Measurements from ENCODE around the gene CTNNBL1.
"Not testable (repeated sequence)": the region's sequence is repeated elsewhere in the genome, so short reads cannot be mapped to it uniquely, and the experiment has no call there.

The CTNNBL1 gene

DNA sequence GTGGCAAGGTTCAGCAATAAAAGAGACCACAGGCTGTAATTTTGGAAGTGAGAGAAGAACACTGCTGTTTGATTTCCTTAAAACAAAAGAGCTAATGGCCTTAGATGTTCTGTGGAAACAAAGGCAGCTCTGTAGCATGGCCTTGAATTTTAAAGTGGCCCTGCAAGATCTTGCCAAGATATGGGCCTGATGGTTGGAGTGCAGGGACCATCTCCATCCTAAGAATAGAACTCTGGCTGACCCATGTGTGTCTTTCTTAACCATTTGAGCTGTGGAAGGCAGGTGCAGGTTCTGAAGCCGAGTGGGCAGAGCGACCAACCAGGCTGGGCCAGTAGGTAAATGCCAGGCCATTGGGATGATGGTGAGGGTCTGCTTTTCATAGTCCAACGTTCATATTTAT is 135.3 kb downstream of the CTNNBL1 start:
- no peak for DNase-seq

GRCh38 chr20:37833221-37833896 is 139.5 kb downstream of the CTNNBL1 start:
- no peak for DNase-seq

GRCh38 chr20:37836926-37837325 is 143.1 kb downstream of the CTNNBL1 start:
- no peak for DNase-seq

DNA sequence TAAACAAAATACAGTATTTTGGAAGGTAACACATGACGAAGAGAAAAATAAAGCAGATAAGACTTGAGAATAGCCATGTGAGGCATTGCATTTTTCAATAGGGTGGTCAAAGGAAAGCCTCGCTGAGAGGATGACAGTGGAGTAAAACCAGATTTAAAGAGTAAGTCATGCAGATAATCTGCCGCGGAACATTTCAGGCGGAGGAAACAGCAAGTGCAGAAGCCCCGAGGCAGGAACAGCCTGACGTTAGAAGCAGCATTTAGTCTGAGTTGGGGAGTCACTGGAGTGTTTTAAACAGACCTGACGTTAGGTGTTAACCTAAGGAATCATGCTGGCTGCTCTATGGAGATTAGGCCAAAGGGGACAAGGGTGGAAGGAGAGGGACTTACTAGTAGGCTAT is 144.1 kb downstream of the CTNNBL1 start:
- no peak for DNase-seq

DNA sequence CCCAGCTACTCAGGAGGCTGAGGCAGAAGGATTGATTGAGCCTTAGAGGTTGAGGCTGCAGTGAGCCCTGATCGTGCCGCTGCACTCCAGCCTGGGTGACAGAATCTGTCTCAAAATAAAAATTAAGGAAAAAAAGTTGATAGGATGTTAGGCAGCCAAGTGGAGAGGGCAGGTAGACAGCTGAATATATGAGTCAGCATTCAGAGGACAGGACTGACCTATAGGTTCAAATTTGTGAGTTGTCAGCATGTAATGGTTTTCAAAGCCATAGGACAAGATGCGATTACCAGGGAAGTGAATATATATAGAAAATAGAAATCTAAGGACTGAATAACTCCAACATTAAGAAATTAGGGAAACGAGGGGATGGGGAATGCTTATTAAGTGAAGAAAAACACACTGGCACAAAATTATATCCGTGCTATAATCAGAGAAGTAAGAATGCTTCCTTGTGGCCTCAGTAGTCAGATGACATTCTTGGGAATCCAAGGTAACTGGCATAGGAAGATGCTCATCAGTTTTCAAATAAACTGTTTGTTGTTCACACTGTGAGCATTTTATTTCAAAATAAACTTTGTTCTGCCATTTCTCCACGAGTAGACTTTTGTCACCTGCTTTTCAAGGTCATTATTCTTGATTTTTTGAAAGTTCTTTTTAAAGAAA is 145.1 kb downstream of the CTNNBL1 start:
- DNase-seq = no peak

DNA sequence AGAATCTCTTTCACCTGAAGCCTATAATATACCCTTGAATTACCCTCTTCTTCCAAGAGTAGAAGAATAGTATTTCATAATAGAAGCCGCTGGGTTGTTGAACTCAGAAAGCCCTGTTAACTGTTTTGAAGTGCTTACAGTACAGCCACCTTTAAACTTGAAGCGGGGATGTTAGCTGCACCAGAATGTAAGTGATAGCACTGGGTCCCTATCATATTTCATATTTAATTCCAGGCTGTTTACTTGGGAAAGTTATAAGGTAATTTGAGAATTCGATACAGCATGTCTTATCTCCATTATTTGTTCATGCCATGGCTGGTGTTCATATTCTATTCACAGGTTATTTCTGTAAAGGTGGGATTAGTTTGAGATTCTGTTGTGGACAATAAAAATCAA is 145.6 kb downstream of the CTNNBL1 start:
- no peak for DNase-seq

DNA sequence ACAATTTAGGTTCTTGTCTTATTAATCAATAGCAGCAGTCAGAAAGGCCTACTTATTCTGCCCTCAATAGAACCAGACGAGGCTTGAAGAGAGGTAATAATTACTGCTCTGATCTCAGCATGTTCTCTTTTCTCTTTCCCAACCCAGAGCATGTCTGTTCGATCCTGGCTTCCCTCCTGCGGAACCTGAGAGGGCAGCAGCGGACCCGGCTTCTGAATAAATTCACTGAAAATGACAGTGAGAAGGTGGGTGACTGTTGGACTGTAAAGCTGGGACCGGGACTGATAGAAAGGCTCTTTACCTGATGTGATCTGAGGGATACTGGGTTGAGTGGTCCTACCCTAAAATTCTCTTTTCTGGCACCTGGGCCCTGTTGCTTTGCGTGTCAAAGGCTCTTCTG is 146.1 kb downstream of the CTNNBL1 start:
- DNase-seq = no peak

DNA sequence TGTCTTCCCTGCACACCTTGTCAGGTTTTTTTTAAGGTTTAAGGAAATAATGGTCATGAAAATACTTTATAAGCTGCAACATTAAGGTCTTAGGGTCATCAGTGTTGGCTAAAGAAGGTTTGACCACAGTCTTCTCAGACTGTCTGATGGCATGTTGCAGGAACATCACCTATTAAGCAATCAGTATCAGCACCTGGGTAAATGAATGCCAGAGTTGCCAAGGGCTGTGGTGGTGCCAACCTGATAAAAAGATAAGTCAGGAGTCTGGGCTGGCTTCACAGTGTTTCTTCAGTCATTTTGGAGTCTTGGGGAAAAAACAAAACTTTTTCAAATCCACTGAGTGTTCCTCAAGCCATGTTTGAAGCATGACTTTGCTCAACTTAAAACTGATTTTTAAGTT is 147.6 kb downstream of the CTNNBL1 start:
- DNase-seq = no peak

DNA sequence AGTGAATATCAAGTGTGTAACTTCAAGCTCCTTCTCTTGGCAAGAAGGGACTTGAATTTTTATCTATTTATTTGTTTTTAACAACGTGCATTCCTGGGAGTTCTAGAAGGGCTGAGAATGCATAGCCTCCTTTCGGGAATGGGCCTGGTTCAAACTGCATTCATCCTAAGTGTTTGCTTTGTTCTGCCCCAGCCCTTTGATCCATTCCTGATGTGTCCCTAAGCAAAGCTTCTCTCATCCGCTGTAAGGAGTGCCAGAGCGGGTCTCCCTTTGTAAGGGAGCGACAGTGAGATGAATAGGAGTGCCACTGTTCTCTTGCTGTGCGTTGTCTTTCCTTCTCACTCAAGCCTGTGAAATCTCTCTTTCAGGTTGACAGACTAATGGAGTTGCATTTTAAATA is 148.1 kb downstream of the CTNNBL1 start:
- DNase-seq = no peak

DNA sequence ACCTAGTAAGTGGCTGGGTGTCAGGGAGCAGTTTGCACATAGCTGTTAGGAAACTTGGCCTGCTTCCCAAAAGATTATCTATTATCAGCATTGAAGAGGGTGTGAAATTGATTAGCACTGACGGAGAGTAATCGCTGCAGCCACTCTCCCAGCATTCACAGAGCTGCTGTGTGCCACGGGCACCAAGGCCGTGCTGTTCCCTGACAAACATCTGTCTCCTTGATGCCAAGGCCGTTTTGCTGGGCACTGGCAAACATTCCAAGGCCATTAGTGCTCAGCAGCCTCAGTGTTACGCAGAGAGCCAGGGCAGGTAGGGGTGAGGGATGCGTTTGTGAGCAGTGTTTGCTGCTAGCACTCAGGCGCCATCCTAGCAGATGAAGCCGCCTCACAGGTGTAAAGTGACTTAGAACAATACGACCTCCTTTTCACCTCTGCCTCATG is 151.4 kb downstream of the CTNNBL1 start:
- no peak for DNase-seq

DNA sequence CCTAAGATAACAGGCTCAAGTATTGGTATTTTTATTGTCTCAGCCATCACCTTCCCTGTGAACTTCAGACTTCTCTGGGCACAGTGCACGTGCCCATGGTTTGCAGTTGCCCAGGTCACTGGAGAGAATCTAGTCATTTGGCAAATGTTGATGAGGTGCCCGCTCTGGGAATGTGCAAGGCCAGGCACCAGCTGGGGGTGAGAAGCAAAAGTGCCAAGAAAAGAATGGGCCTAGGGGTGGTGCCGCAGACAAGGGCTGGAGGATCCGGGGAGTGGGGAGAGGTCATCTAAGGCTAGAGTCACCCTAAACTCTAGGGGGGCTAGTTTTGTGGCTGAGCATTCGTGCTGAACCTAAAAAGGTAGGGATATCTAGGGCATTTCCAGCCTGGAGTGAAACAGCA is 152.0 kb downstream of the CTNNBL1 start:
- no peak for DNase-seq

GRCh38 chr20:37846573-37846972 is 152.7 kb downstream of the CTNNBL1 start:
- no peak for DNase-seq

DNA sequence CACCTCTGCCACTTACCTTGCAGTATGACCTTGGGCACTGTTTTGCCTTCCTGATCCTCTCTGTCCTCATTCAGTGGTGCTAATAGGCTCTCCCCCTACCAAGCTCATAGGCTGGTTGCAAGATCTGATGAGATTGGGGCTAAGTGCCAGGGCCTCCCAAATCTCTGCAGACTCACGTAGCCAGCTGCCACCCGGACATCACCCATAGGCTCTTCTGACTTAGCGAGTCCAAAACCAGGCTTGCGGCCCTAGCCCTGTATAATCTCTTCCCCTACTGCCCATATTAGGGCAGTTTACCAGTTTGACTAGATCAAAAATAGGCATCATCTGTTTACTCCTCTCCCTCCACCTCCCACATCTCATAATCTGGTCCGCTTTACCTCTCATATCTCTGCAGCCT is 154.9 kb downstream of the CTNNBL1 start:
- DNase-seq = no peak

GRCh38 chr20:37849156-37849555 is 155.3 kb downstream of the CTNNBL1 start:
- DNase-seq = no peak

DNA sequence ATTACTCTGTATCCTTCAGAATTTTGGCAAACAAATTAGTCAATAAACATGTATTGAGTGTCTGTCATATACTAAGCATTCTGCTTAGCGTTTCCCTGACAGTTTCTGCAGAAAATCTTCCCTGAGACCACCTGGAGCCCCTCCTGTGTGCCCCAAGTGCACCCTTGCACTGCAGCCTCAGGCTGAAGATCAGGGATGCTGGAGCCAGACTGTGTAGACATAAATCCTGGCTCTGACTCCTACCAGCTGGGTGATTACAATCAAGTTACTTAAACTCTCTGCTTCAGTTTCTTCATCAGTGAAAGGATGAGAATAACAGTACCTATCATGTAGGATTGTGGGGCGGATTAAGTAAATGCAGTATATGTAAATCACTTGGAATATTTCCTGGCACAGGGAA is 155.7 kb downstream of the CTNNBL1 start:
- DNase-seq = no peak

DNA sequence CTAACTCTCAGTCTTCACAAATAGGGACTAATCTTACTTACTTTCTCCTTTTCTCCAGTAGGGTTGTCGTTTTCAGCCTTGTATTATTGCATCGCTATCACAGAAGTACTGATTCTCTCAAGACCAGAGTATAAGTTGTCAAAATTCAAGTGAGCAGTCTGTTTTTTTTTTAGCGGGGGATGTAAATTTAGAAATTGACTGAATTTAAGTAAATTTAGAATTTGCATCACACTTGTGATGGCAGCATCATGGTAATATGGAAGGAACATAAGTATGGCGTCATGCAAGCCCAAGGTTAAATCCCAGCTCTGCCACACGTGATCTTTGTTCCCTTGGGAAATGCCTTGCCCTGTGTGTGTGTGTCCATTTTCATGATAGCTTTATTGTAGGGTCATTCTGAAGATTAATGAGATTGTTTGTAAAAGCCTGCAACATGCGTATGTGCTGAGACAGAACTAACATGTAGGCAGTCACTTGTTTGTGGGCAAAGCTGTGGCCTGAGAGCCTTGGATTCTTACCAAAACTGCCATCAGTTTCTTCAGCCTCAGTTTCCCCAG is 156.3 kb downstream of the CTNNBL1 start:
- DNase-seq = no peak

GRCh38 chr20:37850724-37851355 is 157.0 kb downstream of the CTNNBL1 start:
- peak; percentile 7 for DNase-seq

GRCh38 chr20:37852666-37853065 is 158.8 kb downstream of the CTNNBL1 start:
- no peak for DNase-seq

DNA sequence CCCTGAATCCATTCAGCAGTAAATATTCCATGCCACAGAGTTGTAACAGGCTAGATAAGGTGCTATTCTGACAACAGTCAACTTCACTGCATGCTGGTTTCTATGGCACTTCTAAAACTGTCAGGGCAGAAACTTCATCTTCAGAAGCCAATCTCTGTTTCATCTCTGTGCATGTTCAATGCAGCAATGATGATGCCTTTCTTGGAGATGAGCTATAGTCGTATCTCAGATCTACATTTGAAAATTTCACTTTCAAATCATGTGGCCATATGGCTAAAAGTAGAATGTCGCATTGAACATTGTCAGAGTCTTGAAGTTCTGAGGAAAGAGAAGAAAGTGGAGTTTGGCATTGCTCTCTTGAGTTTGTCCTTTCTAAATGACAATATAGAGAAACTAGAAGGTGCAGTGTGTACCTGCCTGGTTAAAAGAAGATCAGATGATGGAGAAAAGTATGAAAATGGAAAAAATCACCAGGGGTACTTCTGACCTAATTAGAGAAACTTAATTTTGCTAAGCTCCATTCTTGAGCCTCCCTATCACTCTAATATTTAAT is 160.1 kb downstream of the CTNNBL1 start:
- DNase-seq = no peak

DNA sequence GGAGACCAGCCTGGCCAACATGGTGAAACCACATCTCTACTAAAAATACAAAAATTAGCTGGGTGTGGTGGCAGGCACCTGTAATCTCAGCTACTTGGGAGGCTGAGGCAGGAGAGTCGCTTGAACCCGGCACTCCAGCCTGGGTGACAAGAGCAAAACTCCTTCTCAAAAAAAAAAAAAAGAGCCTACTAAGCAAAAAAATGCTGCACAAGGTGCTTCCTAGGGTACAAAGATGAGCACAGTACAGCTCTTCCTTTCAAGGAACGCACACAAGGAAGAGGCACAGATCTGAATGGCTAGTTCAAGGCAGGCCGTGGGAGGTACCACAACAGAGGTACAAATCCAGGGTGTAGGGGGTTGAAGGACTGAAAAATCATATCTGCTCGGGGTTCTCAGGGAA is 162.2 kb downstream of the CTNNBL1 start:
- not testable (repeated sequence) for DNase-seq

DNA sequence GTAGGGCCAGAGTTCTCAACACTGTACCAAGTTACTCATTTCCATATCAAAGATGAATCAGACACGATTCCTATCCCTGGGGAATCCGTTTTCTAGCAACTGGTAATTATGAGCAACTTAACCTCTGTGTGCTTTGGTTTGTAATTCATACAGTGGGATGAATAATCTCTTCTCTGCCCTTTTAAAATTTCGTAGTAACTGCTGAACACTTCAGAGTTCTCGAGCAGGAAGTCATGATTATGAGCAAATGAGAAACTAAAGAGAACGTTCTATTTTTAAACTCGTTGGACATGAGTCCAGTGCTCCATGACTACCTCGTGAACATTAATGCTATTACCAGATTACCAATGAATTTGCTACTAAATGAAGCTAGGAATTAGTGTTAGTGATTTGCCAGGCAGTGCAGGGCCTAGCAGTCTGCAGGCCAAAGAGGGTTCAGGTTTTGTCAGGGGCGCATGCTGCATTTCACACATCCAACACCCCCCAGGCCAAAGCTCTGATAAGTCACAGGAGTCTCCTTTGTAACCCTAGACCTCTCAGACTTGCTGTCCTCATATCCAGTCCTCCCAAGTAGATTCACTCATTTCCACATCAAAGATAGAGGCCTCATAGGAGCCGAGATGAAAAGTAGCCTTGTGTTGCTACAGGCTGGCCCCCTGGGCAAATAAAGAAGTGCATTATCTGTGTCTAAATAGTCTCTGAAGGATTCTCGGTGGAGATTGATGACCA is 163.3 kb downstream of the CTNNBL1 start:
- DNase-seq = peak; percentile 68

- DNase-seq = no peak
Measured at GRCh38 chr20:37859406-37860171, 165.8 kb downstream of the CTNNBL1 start.
